ENCODE data around the gene KRTAP5-6.

- TF ChIP-seq EGR1 (IDR thresholded peaks at IDR 0.05; ENCODE audit: low read depth) (no peak), CTCF (IDR thresholded peaks at IDR 0.05 in 2 of 3, conservative IDR thresholded peaks at IDR 0.05 in 1 of 3; ENCODE audit: borderline replicate concordance in 1 of 3, insufficient read depth in 1 of 3, low read depth in 2 of 3, low read length in 2 of 3) (no peak), SIN3A (IDR thresholded peaks at IDR 0.05; ENCODE audit: low read depth) (no peak), POLR2AphosphoS5 (IDR thresholded peaks at IDR 0.05; ENCODE audit: low read depth, low read length) (no peak), ATF3 (IDR thresholded peaks at IDR 0.05) (no peak)
- TF ChIP-seq, protein P1, sequence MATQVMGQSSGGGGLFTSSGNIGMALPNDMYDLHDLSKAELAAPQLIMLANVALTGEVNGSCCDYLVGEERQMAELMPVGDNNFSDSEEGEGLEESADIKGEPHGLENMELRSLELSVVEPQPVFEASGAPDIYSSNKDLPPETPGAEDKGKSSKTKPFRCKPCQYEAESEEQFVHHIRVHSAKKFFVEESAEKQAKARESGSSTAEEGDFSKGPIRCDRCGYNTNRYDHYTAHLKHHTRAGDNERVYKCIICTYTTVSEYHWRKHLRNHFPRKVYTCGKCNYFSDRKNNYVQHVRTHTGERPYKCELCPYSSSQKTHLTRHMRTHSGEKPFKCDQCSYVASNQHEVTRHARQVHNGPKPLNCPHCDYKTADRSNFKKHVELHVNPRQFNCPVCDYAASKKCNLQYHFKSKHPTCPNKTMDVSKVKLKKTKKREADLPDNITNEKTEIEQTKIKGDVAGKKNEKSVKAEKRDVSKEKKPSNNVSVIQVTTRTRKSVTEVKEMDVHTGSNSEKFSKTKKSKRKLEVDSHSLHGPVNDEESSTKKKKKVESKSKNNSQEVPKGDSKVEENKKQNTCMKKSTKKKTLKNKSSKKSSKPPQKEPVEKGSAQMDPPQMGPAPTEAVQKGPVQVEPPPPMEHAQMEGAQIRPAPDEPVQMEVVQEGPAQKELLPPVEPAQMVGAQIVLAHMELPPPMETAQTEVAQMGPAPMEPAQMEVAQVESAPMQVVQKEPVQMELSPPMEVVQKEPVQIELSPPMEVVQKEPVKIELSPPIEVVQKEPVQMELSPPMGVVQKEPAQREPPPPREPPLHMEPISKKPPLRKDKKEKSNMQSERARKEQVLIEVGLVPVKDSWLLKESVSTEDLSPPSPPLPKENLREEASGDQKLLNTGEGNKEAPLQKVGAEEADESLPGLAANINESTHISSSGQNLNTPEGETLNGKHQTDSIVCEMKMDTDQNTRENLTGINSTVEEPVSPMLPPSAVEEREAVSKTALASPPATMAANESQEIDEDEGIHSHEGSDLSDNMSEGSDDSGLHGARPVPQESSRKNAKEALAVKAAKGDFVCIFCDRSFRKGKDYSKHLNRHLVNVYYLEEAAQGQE (IDR thresholded peaks at IDR 0.05; ENCODE audit: low read depth): no peak
These were observed 36.7 kb upstream of the KRTAP5-6 start for GRCh38 chr11:1660111-1660867.
